ENCODE data around the gene TFF2.

The TFF2 gene

DNA sequence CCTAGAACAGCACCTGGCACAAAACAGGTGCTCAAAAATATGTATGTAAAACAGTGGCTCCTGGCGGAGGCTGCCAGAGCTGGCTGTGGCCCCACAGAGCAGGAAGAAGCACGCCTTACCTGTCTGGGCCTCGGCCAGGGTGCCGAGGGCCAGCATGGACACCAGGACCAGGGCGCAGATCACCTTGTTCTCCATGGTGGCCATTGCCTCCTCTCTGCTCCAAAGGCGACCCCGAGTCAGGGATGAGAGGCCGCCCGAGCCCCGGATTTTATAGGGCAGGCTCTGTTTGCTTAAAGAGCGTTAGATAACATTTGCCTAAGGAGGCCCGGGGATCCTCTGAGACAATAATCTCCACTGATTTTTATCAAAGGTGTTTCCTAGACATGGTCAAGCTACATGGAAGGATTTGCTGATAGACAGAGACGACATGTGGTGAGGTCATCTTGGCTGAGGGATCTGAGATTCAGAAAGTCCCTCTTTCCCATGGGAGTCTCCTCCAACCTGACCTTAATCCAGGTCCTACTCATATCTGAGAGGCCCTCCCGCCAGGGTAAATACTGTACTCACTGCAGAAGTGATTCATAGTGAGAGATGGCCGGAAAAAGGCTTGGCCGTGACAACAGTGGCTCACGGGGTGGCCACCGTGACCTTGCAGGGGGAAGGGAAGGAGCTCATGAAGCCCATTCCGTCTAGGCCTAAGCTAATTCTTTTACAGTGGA is 15.7 kb upstream of the TFF2 start, which contains the start of gene TFF1:
TSS of gene TFF1 (minus strand) at position 244 of the 719 bp plus-strand sequence. CDS start at position 204, 40 bp downstream.
- DNase-seq (ENCODE audit: low spot score) = no peak

DNA sequence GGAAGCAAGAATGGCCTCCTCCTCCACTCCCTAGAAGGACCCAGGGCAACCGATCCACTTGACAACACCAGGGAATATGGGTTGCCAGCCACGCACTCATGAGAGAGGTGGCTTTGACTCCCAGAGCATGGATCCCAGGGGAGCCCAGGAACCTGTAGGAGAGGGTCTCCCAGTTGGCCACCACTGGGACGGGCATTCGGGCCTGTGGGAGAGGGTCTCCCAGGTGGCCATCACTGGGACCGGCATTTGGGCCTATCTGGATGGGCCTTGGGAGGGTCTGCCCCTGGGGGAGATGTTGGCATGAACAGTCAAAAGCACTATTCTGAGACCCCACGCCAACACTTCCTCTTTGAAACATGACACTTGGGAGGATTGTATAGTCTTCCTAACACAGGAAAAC is 15.0 kb upstream of the TFF2 start:
- DNase-seq (ENCODE audit: low spot score) = no peak

GRCh38 chr21:42364304-42364865 is 13.6 kb upstream of the TFF2 start:
- no peak for DNase-seq (ENCODE audit: low spot score)

DNA sequence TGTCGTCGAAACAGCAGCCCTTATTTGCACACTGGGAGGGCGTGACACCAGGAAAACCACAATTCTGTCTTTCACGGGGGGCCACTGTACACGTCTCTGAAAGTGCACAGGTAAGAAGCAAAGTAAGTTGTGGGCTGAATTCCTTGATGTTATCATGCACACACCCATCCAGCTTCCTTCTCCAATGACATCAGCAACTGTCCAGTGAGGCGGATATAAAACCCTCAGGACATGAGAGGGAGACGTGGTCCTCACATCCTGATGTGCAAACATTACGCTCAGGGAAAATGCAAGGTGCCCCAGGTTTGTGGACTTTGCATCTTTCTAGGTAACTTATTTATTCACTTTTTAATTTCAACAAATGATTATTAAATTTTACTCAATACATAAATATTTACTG is 12.5 kb upstream of the TFF2 start:
- DNase-seq (ENCODE audit: low spot score) = no peak

DNA sequence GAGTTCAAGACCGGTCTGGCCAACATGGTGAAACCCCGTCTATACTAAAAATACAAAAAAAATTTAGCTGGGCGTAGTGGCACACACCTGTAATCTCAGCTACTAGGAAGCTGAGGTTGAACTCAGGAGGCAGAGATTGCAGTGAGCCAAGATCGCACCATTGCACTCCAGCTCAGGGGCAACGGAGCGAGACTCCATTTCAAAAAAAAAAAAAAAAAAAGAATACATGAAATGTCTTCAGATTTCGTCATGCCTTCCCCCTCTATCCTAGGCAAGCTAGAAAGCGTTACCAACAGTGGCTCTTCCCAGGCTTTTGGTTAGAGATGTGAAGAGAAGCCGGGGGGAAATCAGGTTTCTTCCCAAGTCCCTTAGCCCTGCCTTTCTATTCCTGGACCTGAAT is 11.9 kb upstream of the TFF2 start:
- no peak for DNase-seq (ENCODE audit: low spot score)

DNA sequence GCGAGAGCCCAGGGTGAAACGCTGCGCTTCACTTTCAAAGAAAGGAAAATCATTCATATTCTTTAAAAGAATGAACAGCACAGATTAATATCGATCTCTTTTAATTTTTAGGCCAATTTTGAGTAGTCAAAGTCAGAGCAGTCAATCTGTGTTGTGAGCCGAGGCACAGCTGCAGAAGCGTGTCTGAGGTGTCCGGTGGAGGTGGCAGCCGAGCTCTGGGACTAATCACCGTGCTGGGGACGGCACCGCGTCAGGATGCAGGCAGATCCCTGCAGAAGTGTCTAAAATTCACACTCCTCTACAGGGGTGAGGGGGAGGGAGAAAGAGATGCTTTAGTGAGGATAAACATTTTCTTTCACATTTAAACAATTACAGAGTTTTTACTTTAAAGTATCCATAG is 11.4 kb upstream of the TFF2 start:
- DNase-seq (ENCODE audit: low spot score) = no peak

GRCh38 chr21:42361286-42361685 is 10.5 kb upstream of the TFF2 start:
- no peak for DNase-seq (ENCODE audit: low spot score)

GRCh38 chr21:42360317-42360716 is 9.5 kb upstream of the TFF2 start:
- DNase-seq (ENCODE audit: low spot score) = no peak

GRCh38 chr21:42358937-42359336 is 8.1 kb upstream of the TFF2 start:
- no peak for DNase-seq (ENCODE audit: low spot score)

GRCh38 chr21:42358261-42358660 is 7.5 kb upstream of the TFF2 start:
- no peak for DNase-seq (ENCODE audit: low spot score)

GRCh38 chr21:42357307-42357706 is 6.5 kb upstream of the TFF2 start:
- no peak for DNase-seq (ENCODE audit: low spot score)

GRCh38 chr21:42356650-42357049 is 5.9 kb upstream of the TFF2 start:
- no peak for DNase-seq (ENCODE audit: low spot score)

GRCh38 chr21:42356046-42356445 is 5.3 kb upstream of the TFF2 start:
- no peak for DNase-seq (ENCODE audit: low spot score)

DNA sequence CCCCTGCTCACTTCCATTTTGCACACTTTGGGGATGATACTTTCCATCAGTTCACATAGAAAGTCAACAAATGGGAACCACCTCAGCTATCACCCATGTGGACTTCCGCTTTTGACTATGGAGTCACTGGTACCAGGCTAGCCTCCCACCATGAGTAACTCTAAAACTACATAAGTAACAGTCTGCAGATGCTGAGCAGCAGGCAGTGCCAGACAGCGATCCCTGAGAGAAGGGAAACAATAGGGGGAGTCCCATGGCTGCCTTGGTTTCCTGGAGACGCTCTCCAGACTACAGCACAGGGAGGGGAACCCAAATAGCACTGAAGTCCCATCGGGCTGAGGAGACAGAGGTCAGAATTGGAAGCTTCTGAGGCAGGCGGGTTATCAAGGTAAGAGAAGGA is 2.8 kb upstream of the TFF2 start:
- DNase-seq (ENCODE audit: low spot score) = no peak

- no peak for DNase-seq (ENCODE audit: low spot score)
Measured at GRCh38 chr21:42352441-42353095, 1.8 kb upstream of the TFF2 start.

DNA sequence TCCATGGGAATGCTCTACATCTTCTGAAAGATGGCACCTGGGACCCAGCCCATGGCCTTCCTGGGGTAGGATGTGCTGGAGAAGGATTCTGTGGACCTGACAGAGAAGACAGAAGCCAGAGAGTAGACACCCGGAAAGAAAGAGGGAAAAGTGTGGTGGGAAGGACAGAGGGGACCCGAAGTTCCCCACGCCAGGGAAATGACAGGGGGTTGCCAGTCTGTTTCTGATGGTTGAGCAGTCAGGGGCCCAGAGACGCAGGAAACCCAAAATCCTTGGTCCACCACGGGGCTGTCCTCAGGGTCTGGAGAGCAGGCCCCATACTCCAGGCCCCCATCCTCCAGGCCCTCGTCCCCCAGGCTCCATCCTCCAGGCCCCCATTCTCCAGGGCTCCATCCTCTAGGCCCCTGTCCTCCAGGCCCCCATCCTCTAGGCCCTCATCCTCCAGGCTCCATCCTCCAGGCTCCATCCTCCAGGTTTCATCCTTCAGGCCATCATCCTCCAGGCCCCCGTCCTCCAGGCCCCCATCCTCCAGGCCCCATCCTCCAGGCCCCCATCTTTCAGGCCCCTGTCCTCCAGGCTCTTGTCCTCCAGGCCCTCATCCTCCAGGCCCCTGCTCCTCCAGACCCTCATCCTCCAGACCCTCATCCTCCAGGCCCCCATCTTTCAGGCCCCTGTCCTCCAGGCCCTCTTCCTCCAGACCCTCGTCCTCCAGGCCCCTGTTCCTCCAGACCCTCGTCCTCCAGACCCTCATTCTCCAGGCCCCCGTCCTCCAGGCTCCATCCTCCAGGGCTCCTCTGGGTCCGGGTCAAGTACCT is 1.0 kb upstream of the TFF2 start:
- DNase-seq (ENCODE audit: low spot score) = no peak

GRCh38 chr21:42350318-42350910 is 380 bp downstream of the TFF2 start:
- no peak for DNase-seq (ENCODE audit: low spot score)

- DNase-seq (ENCODE audit: low spot score) = no peak
Measured at GRCh38 chr21:42349420-42350317, 1.1 kb downstream of the TFF2 start.

DNA sequence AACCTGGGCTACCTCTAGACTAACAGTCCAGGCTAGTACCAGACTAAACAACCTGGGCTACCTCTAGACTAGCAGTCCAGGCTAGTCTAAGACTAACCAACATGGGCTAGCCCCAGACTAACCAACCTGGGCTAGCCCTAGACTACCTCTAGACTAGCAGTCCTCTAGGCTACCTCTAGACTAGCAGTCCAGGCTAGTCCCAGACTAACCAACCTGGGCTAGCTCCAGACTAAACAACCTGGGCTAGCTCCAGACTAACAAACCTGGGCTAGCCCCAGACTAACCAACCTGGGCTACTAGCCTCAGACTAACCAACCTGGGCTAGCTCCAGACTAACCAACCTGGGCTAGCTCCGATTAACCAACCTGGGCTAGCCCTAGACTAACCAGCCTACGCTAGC is 2.0 kb downstream of the TFF2 start:
- DNase-seq (ENCODE audit: low spot score) = no peak

DNA sequence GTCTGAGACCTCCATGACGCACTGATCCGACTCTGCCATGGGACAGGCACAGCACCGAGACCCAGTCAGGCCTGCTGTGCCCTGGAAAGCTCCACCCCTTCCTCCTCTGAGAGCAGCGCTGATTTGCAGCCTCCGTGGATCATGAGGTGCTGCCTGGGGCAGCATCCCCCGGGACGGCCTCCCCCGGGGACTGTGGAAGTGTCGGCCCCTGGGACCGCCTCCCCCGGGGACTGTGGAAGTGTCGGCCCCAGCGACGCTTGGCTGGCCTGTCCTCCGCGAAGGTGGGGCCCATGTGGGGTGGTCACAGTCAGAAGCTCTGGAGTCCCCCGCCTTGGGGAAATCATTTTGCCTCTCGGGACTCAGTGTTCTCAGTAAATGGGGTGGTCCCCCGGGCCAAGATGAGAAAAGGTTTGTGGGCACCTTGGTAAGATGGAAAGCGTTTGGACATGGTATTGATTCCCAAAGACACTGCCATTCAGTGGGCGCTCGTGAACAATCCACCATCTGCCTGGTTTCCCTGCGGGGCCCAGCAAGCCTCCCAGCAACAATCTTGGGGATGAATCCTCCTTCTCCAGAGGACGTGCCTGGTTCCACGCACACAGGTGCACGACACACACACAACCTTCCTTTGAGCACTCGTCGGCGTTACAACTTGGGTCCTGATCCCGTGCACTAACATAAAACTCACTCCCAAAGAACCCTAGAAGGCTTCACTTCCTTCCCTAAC is 3.0 kb downstream of the TFF2 start:
- no peak for DNase-seq (ENCODE audit: low spot score)

Measured in pons (tissue), 1 donor.